Activated CD8-positive, alpha-beta T cell treated with anti-CD3 and anti-CD28 coated beads for 36 hours (primary cell): ENCODE data around the gene PGA3. TPM values are rescaled to one million over a fixed set of nuclear protein-coding genes. Genes with fewer than 3 reads are reported as not detected.

Experiments
- ATAC-seq: fragments of 200-7000 bp; cut with Tn5 transposase; one replicate; pipeline ENCODE4 v1.10.0; 2021; ENCODE audit warnings: mild to moderate bottlenecking, moderate library complexity
- CTCF ChIA-PET: fragments of 350-600 bp; sonication (Branson Sonifier 250); formaldehyde crosslinking; loops from one replicate; lab custom pipeline; 2021; ENCODE audit warnings: antibody characterized with exemption; lab: Charles Lee
- POLR2A ChIA-PET: fragments of 350-600 bp; sonication (Branson Sonifier 250); formaldehyde crosslinking; loops from one replicate; lab custom pipeline; 2021; ENCODE audit warnings: antibody characterized with exemption; lab: Charles Lee
- DNase-seq: peaks from one replicate; pipeline ENCODE4 v3.0.0-alpha.2; 2020
- H3K27ac Mint-ChIP-seq: one replicate; pipeline ENCODE4 v1.8.0; 2021; ENCODE audit warnings: mild to moderate bottlenecking, mixed read lengths
- H3K27me3 Mint-ChIP-seq: one replicate; pipeline ENCODE4 v1.8.0; 2021; ENCODE audit warnings: mixed read lengths
- H3K36me3 Mint-ChIP-seq: one replicate; pipeline ENCODE4 v1.8.0; 2021; ENCODE audit warnings: low read depth, mixed read lengths
- H3K4me1 Mint-ChIP-seq: one replicate; pipeline ENCODE4 v1.8.0; 2021; ENCODE audit warnings: low read depth, mixed read lengths
- H3K4me3 Mint-ChIP-seq: one replicate; pipeline ENCODE4 v1.8.0; 2021; ENCODE audit warnings: mild to moderate bottlenecking, moderate library complexity, mixed read lengths
- H3K9me3 Mint-ChIP-seq: one replicate; pipeline ENCODE4 v1.8.0; 2021; ENCODE audit warnings: mixed read lengths
- intact Hi-C: fragments of 100-400 bp; cut with micrococcal nuclease; formaldehyde crosslinking; loops from one replicate; pipeline ENCODE4 v1.10.0; 2022
- total RNA-seq, 2 experiments: library from RNA; stranded (reverse); gene quantifications; one replicate each; pipeline ENCODE4 v1.2.3, GENCODE V29; 2021
- TF ChIP-seq, protein P1 (sequence below): fragments of 200-600 bp; IDR thresholded peaks from one replicate; pipeline ENCODE4 v1.8.0; 2022; ENCODE audit warnings: antibody characterized with exemption, mild to moderate bottlenecking

Gene PGA3
- total RNA-seq, 2 experiments from 2014 or later, result not detected

DNA sequence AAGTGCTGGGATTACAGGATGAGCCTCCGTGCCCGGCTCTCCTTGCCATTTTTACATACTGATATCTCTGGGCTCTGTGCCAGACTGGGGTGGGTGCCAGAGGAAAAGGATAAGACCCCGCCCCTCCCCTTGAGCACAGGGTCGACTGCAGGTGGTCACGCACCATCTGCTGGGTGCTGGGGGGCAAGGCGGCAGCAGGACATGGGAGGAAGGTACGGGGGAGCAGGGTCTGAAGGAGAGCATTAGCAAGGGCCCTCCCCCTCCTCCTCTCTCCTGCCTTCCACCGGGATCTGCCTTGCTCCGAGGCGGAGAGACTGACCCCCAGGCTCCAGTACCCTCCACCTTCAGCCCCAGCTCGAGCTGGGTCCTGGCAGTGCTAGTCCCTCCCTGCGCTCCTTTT, 9.7 kb upstream of the PGA3 start:
- no peaks in the 10 kb centered on the region for H3K36me3 Mint-ChIP-seq
- H3K4me1 Mint-ChIP-seq, result no peaks in the 10 kb centered on the region
- peaks cover 8% of the 10 kb centered on the region for H3K27me3 Mint-ChIP-seq
- intact Hi-C loops, result no loop called here
- POLR2A ChIA-PET, result no interaction called here
- DNase-seq, result no peak
- TF ChIP-seq, protein P1, sequence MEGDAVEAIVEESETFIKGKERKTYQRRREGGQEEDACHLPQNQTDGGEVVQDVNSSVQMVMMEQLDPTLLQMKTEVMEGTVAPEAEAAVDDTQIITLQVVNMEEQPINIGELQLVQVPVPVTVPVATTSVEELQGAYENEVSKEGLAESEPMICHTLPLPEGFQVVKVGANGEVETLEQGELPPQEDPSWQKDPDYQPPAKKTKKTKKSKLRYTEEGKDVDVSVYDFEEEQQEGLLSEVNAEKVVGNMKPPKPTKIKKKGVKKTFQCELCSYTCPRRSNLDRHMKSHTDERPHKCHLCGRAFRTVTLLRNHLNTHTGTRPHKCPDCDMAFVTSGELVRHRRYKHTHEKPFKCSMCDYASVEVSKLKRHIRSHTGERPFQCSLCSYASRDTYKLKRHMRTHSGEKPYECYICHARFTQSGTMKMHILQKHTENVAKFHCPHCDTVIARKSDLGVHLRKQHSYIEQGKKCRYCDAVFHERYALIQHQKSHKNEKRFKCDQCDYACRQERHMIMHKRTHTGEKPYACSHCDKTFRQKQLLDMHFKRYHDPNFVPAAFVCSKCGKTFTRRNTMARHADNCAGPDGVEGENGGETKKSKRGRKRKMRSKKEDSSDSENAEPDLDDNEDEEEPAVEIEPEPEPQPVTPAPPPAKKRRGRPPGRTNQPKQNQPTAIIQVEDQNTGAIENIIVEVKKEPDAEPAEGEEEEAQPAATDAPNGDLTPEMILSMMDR, result no peak
- no peaks in the 10 kb centered on the region for H3K9me3 Mint-ChIP-seq
- no peak overlapping the region for H3K27ac Mint-ChIP-seq
- CTCF ChIA-PET, result interaction anchor here (0.7 kb wide), 1 partner anchor 384 kb away, joined by 3 read pairs; no protein-coding TSS in a partner anchor
- H3K4me3 Mint-ChIP-seq, result no peak overlapping the region
- ATAC-seq, result no peak

DNA sequence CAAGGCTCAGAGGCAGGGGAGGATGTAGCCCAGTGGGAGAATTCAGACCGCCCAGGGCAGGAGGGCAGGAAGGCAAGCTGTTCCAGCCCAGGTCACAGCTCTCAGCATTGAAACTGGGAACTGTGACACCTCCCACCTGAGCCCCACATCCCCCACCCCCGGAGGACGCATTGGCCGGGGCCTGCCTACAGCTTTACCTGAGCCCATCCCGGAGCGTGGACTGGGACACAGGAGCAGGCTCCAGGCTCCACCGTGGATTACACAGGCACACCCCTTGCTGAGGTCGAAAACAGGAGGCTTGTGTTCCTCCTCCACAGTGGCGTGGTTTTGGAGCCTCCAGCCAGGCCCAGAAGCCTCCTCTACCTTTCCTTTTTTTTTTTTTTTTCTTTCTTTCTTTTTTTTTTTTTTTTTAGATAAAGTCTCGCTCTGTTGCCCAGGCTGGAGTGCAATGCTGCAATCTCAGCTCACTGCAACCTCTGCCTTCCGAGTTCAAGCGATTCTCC, 9.1 kb upstream of the PGA3 start:
- TF ChIP-seq, protein P1, result no peak
- DNase-seq (no peak), ATAC-seq (no peak)
- Mint-ChIP-seq H3K4me3 (no peak overlapping the region), H3K9me3 (no peaks in the 10 kb centered on the region), H3K27ac (no peak overlapping the region), H3K4me1 (no peaks in the 10 kb centered on the region), H3K27me3 (peaks cover 8% of the 10 kb centered on the region), H3K36me3 (no peaks in the 10 kb centered on the region)
- ChIA-PET POLR2A (no interaction called here), CTCF (interaction anchor here (0.5 to 1.8 kb wide), 3 partner anchors 60 to 418 kb away, joined by 3 to 5 read pairs (median 4); no protein-coding TSS in a partner anchor)
- intact Hi-C loops, result no loop called here

DNA sequence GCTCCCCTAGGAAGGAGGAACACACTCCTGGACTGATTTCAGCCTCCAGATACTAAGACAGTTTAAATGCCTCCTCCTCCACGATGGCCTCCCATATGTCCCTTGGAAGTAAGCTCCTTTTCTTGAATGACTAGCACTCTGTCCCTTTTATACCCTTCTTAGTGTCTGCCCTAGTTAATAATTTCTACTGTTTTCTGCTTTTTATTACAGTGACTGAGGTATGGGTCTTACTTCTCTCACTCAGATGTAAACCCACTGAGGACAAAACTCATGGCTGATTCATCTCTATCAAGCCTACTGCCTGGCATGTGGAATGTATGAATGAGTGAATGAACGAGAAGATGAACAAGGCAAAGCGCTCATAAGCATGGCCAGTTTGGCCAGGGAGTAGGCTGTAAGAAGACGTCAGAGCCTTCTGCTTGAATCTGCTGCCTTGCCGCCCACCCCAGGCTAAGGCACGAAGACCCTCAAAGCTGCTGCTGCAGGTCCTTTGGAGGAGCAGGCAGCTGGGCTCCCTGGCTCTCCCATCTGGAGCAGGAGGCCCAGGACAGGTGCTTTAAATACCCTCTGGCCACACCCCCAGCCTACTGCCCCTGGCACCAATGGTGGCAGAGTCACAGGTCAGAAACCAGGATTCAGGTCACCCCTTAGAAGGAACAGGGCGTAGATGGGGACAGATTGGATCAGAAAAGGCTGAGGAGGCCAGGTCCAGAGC, 8.2 kb upstream of the PGA3 start:
- H3K9me3 Mint-ChIP-seq, result no peaks in the 10 kb centered on the region
- DNase-seq, result no peak
- intact Hi-C loops, result no loop called here
- H3K27me3 Mint-ChIP-seq, result peaks cover 8% of the 10 kb centered on the region
- no peak overlapping the region for H3K27ac Mint-ChIP-seq
- TF ChIP-seq, protein P1, result no peak
- POLR2A ChIA-PET, result no interaction called here
- CTCF ChIA-PET, result interaction anchor here (0.5 to 1.8 kb wide), 3 partner anchors 59 to 418 kb away, joined by 3 to 5 read pairs (median 4); no protein-coding TSS in a partner anchor
- no peaks in the 10 kb centered on the region for H3K4me1 Mint-ChIP-seq
- ATAC-seq, result no peak
- no peaks in the 10 kb centered on the region for H3K36me3 Mint-ChIP-seq
- no peak overlapping the region for H3K4me3 Mint-ChIP-seq

DNA sequence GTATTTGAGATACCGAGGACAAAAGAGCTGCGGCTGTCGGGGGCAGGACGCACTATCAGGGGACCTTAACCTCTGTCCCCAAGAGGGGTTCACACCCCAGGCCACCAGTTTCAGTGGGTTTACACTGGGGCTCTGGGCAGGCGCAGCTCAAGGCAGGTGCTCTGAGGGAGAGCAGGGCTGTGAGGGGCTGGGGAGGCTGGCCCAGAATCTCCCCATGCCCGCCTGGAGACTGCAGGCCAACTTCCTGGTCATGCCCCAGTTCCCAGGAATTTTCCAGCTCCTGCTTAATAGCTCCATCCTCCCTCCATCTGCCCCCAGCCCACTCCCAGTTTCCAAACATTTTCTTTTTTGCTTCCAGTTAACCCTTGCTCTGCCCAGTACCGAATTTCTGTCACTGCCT, 7.6 kb upstream of the PGA3 start:
- Mint-ChIP-seq H3K27ac (no peak overlapping the region), H3K36me3 (no peaks in the 10 kb centered on the region), H3K4me1 (no peaks in the 10 kb centered on the region), H3K9me3 (no peaks in the 10 kb centered on the region), H3K4me3 (no peak overlapping the region), H3K27me3 (peaks cover 8% of the 10 kb centered on the region)
- DNase-seq (no peak), ATAC-seq (no peak)
- TF ChIP-seq, protein P1, result no peak
- intact Hi-C loops, result no loop called here
- CTCF ChIA-PET, result interaction anchor here (1.0 to 1.8 kb wide), 3 partner anchors 9 to 297 kb away, joined by 4 to 5 read pairs (median 5); no protein-coding TSS in a partner anchor
- POLR2A ChIA-PET, result interaction anchor here (0.9 kb wide), 1 partner anchor 165 kb away, joined by 3 read pairs; no protein-coding TSS in a partner anchor

DNA sequence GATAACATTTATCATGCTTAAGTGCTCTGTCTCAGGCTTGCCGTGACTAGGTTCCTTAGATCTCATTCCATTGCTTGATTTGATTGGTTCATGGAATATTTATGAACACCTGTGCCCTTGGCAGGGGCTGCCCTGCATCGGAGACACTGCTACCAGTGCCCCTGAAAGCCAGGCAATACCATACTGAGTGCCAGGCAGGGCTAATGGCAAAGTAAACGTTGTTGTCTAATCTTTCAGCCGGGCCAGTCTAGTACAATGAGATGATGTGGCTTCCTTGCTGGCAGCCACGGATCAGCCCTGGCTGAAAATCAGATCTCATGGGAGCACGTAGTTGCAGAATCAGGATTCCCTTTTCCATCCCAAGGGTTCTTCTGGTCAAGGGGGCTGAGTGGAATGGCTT, 5.0 kb upstream of the PGA3 start:
- no peaks in the 10 kb centered on the region for H3K36me3 Mint-ChIP-seq
- ChIA-PET POLR2A (no interaction called here), CTCF (interaction anchor here (2.8 kb wide), 1 partner anchor 11 kb away, joined by 9 read pairs; no protein-coding TSS in a partner anchor)
- no peak overlapping the region for H3K27ac Mint-ChIP-seq
- no peaks in the 10 kb centered on the region for H3K4me1 Mint-ChIP-seq
- no peak overlapping the region for H3K4me3 Mint-ChIP-seq
- intact Hi-C loops, result no loop called here
- DNase-seq (no peak), ATAC-seq (no peak)
- H3K27me3 Mint-ChIP-seq, result peaks cover 14% of the 10 kb centered on the region
- H3K9me3 Mint-ChIP-seq, result no peaks in the 10 kb centered on the region
- TF ChIP-seq, protein P1, result no peak
